GM20000 (cell line): ENCODE data around the gene ADGRL4.
"Not testable (repeated sequence)": the region's sequence is repeated elsewhere in the genome, so short reads cannot be mapped to it uniquely, and the experiment has no call there.

Experiments used
- DNase-seq: peaks from one replicate; pipeline ENCODE4 v3.0.0; 2012; ENCODE audit warnings: low spot score
- TF ChIP-seq, protein P1 (sequence below): IDR thresholded peaks from 2 replicates; pipeline ENCODE4 v1.5.1; 2012; ENCODE audit warnings: mild to moderate bottlenecking, control low read depth; ENCODE audit errors: extremely low read depth, missing control alignments

ADGRL4 gene

DNA sequence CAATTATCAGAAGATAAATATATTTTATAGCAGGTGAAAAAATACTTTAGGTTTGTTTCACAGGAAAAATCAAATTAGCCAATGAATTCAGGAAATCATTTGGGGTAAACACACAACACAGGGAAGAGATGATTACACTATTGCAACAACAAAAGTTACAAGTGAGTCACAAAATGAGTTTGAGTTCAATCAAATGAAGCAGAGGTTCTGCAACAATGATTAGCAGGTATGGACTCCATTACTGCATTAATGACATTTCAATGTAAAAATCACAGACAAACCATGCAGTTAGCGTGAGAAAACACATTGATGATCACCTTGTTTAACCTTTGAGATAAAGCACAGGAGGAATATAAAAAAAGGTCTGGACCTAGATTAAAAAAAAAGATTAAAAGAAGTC is 9.7 kb downstream of the ADGRL4 start:
- no peak for DNase-seq
- TF ChIP-seq, protein P1, sequence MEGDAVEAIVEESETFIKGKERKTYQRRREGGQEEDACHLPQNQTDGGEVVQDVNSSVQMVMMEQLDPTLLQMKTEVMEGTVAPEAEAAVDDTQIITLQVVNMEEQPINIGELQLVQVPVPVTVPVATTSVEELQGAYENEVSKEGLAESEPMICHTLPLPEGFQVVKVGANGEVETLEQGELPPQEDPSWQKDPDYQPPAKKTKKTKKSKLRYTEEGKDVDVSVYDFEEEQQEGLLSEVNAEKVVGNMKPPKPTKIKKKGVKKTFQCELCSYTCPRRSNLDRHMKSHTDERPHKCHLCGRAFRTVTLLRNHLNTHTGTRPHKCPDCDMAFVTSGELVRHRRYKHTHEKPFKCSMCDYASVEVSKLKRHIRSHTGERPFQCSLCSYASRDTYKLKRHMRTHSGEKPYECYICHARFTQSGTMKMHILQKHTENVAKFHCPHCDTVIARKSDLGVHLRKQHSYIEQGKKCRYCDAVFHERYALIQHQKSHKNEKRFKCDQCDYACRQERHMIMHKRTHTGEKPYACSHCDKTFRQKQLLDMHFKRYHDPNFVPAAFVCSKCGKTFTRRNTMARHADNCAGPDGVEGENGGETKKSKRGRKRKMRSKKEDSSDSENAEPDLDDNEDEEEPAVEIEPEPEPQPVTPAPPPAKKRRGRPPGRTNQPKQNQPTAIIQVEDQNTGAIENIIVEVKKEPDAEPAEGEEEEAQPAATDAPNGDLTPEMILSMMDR = no peak

DNA sequence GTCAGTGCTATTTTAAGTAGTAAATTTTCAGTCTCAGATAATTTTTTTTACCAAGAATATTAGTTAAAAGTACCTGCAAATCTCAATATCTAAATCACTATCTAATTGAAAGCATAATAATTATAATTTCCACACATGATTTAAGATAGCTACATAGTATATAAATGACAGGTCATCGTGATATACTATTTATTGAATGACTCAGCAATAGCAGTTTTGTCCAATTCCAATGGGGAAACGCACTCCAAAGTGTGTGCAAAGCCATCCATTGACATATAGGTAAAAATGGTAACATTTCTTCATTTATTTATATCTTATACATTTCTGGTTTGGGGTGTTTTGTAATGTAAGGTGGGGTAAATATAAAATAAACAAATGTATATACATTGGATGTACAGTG is 19.5 kb downstream of the ADGRL4 start:
- TF ChIP-seq, protein P1 = no peak
- no peak for DNase-seq

DNA sequence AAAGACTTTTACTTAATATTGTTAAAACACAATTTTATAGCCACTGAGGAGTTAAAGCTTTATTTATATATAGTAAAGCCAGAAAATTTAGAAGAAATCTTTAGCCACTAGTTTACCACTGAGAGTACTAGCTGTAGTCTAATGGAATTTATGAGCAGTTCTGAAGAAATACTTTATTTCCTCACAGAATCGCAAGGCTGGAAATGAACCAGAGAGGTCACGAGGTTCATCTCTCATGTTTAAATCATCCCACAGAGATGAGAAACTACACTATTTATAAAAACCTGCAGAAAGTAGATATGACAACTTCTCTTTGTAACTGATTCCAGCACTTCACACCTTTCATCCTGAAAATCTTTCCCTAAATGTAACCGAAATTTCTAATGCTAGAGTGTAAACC is 26.0 kb downstream of the ADGRL4 start:
- DNase-seq = no peak

GRCh38 chr1:78972723-78973122 is 33.8 kb downstream of the ADGRL4 start:
- no peak for DNase-seq
- TF ChIP-seq, protein P1 = no peak

More for the DNA sequence above, 26.0 kb downstream of the ADGRL4 start:
- TF ChIP-seq, protein P1 = no peak

GRCh38 chr1:78967091-78967490 is 39.4 kb downstream of the ADGRL4 start:
- DNase-seq = not testable (repeated sequence)

DNA sequence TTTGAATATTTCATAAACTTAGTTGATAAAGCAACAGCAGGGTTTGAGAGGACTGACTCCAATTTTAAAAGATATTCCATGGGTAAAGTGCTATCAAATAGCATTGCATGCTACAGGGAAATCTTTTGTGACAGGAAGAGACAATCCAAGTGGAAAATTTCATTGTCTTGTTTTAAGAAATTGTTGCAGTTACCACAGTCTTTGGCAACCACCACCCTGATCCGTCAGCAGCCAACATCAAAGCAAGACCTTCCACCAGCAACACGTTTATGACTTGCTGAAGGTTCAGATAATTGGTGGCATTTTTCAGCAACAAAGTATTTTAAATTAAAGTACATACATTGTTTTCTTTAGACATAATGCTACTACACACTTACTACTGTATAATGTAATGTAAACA is 47.8 kb downstream of the ADGRL4 start:
- no peak for DNase-seq
- TF ChIP-seq, protein P1 = no peak

DNA sequence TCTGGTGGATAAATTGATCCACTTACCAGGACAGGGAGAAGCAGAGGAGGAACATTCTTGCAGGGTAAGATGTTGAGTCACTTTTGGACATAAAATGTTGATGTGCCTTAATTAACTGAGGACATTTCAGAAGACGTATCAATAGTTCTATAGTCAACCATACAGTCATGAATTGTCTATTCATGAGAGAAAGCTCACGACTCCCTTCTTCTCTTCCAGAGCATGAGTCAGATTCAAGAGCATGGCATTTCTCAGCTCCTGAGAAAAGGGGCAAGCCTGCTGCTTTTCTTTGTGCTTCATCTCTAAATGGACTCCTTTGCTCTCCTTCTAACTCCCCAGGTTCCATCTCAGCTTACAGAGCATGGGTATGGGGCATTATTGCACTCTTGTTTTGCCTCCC is 55.7 kb downstream of the ADGRL4 start:
- no peak for DNase-seq
- TF ChIP-seq, protein P1 = no peak

DNA sequence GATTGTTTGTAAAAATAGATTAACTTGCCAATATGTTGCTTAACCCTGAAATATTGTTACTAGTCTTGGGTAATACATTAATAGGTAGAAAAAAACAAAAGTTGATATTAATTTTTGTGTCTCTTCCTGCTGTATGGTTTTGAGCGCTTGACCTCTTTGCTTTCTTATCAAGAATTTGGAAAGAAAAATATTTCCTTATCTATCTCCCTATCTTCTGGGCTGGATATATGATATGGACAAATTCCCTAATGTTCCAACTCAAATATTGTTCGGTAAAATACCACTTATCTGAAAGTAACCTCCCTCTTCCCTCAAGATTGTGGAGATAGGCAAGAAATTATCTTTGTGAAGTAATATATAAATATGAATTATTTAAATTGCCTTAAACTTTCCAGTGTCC is 57.3 kb downstream of the ADGRL4 start:
- TF ChIP-seq, protein P1 = no peak
- no peak for DNase-seq
